ENCODE results near the gene TBL1X.

Gene TBL1X

DNA sequence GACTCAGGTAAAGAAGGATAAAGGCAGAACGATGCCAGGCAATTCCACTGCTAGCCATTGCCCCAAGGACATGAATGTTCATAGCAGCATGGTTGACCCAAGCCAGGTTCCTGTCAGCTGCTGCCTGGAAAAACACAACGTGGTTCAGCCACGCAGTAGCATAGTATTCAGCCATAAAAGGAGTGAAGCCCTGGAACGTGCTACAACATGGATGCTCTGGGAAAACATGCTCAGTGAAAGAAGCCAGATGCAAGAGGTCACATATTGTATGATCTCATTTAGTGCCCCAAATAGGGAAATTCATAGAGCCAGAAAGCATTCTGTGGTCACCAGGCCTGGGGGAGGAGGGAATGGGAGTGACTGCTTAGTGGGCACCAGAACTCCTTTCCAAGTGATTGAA is 170.9 kb downstream of the TBL1X start:
- no peak for DNase-seq

DNA sequence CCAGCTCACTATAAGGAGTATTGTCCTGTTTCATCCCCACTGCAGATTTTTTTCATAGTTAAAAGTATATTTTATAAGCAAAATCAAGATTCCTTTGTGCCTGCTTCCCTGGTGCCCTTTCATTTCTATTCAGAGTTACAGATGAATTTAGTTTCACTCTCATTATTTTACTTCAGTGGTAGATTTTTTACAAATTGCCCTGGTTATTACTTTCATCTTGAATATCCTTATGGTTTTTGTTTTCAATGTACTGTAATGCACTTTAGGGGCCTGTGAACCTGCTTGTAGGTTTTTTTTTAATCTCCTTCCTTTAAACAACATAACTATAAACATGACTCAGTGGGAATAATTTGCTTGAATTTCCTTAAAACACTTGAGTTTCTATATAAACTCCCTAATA is 174.0 kb downstream of the TBL1X start:
- no peak for DNase-seq

DNA sequence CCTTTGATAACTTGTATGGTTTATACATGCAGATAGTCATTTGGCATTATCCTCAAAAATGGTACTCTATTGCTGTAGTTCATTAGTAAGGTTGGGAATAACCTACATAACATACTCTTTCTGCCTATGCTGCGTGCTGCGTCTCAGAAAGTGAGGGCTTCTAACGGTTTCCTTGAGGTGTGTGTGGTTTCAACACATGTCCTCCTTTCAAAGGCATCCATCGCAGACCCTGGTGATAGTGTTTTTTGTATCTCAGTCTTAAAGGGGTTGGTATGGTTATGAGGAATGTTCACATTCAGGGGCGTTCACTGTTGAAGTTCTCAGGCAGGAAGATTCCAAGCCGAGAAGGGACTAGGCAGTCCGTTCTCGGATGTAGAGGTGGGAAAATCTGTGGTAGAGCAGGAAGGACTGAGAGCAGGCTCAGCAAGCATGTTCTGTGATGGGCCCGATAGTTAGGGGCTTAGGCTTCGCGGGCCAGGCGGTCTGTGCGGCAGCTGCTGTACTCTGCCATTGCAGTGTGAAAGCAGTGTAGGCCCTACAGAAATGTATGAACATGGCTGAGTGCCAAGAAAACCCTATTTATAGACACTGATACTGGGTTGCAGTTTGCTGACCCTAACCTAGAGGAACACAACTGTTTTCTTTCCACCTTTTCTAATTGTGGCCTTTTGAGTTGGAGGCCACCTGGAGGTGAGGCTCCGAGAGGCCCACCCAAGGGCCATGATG is 177.6 kb downstream of the TBL1X start:
- DNase-seq: no peak

DNA sequence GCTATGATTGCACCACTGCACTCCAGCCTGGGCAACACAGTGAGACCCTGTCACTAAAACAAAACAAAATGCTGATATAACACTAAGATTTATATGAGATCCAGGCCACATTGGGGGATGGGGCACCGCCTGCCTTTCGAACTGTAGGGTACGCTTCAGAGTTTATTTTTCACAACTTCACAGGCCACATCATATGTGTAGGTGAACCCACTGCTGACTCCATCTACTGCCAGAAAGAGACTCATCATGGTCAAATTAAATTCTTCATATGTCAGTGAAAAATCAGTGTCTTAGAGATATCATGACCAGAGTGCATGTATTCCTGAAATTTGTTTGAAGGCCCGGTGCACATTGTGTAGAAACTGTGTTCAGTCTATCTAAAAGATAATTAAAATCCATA is 178.9 kb downstream of the TBL1X start:
- DNase-seq: no peak

DNA sequence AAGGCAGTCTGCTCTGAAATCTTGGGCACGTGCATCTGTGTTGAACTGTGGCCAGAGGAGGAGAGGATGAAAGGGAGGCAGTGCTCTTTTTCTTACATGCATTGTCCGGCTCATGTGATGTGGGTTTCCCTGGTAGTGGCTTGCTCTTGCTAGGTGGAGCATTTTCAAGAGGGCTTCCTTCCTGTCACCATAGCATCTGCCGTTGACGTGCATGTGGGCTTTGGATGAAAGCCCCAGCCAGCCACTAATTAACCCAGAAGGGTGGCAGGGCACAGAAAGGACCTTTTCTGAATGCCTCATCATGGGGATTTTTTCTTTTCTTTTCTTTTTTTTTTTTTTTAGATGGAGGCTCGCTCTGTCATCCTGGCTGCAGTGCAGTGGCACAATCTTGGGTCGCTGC is 179.5 kb downstream of the TBL1X start:
- DNase-seq: no peak

DNA sequence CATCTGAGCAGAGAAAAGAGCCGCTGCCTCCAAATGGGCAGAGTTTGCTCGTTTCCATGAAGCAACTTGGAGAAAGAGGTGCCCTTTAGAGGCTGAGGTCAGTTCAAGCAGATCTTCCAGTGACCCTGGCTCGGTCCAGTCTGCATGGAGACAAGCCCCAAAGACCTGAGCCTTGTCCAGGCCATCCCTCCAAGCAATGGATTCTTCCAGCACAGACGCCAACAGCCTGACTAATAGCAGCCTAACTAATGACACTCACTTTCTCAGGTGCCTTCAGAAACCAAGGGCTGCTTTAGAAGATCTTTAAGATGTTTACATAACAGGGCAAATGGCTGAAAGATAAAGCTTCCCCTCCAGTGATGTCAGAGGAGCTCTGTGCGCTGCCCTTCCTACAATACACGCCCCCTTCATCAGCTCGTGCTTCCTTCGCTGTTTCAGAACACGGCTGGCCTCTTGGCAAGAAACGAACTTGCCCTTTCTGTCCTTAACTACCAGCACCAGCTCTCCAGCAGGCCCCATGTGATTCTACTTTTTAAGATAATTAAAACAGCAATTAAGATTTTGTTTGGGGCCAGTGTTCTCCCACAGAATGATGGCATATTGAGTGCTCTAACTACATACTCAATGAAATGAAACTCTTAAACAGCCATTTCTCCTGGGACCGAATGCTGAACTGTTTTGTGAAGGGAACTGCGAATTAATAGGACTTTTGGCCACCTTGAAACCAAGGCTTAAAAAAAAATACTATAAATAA is 181.8 kb downstream of the TBL1X start:
- no peak for DNase-seq

DNA sequence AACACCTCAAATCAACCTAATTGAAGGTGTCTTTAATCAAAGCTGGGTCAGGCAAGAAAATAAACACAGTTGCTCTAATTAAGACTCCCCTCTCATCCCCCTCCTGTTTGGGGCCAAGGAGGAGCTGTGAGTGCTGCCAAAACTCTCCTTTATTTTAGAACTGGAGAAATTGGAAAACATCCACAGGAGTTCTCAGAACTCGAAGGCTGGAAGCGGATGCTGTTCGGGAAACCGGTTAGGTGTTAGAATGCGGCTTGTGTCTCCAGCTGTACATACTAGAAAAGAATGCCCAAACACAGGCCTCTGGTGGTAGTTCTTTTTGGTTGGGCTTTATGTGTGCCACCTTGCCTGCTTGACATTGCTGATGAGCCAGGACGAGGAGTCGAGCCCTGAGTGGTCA is 182.6 kb downstream of the TBL1X start:
- DNase-seq: no peak

DNA sequence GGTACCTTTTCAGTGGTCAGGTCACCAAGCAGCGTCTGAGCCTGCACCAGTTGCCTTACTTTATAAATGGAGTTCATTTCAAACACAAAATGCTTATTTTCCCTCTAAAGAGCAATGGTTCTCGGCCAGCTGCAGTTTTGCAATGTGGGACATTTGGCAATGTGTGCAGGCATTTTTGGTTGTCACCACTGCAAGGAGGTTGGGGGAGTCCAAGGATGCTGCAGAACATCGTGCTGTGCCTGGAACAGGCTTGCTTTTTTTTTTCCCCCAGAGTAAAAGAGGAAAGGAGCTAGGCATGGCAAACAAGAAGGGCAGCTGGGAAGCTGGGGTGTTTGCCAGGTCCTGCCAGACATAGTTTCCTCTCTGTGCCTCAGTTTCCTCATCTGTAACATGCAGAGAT is 185.2 kb downstream of the TBL1X start:
- DNase-seq: no peak

DNA sequence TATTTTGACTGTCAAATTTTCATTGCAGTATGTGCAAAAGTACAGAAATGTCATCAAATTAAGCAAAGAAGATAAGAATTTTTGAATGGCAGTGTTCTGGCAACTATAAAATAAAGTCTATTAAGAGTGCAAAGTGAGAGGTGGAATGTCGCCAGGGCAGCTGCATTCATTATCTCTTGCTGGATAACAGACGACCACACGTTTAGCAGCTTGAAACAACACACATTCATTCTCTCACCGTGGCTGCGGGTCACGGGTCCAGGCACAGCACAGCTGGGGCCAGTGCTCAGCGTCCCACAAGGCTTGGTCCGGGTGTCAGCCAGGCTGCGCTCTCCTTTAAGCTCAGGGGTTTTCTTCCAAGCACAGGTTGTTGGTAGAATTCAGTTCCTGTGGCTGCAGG is 186.9 kb downstream of the TBL1X start:
- no peak for DNase-seq

DNA sequence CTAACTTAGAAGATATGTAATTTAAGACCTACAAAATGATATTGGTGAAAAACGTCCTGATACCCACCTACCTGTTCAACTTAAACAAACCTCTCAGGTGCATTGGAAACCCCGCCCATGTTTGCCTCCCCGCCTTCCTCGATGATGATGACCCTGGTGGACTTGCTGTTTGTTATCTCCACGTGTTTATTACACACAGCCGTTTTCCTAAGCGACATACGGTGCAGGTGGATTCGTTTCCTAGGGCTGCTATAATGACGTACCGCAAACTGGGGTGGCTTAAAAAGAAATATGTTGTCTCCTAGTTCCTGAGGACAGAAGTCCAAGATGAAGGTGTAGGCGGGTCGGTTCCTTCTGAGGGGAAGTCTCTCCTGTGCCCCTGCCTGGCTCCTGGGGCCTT is 190.1 kb downstream of the TBL1X start:
- DNase-seq: no peak

DNA sequence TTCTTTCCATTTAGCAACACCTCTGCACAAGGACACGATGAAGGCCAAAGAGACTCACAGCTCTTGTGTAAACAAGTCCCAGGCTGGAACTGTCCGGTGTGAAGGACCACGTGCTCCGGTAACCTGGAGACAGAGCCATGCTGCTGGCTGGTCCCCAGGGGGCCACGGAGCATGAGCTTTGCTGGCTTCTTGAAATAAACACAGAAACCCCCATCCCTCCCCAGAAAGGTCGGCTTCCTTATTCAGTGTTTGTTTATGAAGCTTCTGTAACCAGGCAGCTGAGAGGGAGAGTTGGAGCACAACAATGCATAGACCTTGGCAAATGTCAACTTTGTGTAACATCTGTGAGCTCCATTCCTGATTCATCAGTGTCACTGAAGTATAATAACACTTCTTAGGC is 191.4 kb downstream of the TBL1X start:
- DNase-seq: no peak

DNA sequence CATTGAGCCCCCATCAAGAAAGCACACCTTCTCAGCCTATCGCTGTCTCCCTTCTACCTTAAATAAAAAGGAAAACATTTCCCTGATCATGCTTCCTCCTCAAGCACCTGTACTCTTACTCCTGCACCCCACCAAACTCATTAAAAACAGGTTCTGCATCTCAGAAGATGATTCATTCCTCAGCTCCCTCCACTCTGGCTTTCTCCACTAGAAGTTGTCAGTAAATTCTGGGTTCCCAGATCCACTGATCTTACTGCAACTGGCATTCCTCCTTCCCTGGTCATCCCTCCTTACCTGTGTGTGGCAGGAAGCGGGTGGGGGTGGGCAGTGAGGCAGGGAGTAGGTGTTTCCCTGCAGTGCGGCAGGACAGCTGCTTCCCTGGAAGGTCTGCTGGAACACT is 192.0 kb downstream of the TBL1X start:
- DNase-seq: no peak

DNA sequence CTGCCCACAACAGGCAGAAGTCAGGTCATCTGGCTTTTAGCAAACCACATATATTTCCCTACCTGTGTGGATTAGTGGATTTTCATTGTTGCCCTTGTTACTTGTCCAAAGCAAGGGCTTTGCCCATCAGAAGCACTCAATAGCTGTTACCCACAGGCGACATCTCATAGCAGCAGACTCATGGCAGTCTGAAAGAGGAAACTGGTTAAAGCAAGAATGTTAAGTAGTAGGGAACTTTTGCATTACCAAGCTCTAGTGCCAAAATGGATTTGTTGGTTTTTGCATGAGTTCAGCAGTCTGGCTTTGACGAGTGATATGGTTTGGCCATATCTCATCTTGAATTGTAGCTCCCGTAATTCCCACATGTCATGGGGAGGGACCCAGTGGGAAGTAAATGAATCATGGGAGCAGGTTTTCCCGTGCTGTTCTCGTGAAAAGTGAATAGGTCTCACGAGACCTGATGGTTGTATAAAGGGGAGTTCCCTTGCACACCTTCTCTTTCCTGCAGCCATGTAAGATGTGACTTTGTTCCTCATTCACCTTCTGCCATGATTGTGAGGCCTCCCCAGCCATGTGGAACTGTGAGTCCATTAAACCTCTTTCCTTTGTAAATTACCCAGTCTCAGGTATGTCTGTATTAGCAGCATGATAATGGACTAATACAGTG is 192.9 kb downstream of the TBL1X start:
- DNase-seq: no peak

DNA sequence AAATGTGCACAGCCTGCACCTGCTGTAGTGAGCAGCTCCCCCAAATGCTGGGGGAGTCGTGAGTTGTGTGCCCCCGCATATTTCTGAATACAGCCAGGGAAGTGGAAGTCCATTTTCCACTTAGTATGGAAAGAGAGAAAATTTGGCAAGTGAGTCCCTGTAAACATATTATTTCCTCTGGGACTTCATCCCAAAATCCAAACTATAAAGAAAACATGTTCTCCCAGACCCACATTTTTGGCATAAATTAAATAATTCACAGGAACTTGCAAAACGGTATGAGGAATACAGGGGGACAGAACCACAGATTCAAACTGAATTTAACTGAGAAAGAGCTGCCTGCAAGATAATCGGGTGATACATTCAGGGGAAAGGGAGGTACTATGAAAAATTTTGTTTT is 193.6 kb downstream of the TBL1X start:
- DNase-seq: no peak

DNA sequence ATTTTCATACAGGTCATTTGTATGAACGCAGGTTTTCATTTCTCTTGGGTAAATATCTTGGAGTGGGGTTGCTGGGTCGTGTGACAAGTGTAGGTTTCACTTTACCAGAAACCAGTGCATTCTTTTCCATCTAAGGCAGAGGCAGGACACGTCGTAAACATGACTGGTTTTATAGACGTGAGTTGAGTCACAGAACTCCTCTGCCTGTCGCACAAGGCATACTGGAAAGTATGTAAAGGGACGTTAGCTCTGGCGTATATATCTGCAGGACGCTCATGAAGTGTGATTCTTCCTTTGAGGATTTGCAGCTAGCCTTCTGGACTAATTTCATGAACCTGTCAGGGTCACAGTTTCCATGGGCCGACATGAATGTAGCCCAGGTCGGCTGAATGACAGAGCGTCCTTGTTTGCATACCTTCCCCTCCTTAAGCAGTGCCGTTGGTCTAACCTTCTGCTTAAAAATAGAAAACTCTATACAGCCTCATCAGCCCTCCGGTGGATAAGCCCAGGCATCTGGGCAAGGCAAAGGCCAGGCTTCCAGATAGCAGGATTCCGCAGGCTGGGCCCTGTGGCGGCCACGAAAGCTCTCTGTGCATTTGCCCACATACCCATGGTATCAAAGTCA is 194.8 kb downstream of the TBL1X start:
- no peak for DNase-seq

DNA sequence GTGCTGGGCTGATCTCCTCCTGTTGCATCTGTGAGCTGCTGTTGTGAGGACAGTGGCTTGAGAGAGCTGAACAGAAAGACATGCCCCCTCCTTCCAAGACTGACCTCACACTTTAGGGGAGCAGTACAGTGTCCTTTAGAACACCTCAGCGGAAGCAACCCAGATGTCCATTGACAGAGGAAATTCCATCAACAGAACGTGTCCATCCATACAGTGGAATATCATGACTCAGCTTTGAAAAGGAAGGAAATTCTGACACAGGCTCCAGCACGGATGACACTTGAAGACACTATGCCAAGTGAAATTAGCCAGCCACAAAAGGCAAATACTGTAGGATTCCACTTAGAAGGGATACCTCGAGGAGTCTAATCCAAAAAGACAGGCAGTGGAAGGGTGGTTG is 197.3 kb downstream of the TBL1X start:
- DNase-seq: no peak

DNA sequence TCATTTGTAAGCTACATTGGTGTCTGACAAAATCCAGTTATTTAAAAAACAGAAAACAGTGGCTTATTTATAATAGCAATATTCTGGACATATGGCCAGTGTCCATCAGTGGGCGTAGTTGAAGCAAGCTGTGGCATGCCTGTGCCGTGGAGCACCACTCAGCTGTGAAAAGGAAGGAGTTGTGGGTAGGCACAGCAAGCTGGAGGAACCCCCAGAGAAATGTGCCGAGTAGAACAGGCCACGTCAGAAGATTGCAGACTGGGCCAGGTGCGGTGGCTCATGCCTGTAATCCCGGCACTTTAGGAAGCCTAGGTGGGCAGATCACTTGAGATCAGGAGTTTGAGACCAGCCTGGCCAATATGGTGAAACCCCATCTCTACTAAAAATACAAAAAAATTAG is 198.4 kb downstream of the TBL1X start:
- no peak for DNase-seq

DNA sequence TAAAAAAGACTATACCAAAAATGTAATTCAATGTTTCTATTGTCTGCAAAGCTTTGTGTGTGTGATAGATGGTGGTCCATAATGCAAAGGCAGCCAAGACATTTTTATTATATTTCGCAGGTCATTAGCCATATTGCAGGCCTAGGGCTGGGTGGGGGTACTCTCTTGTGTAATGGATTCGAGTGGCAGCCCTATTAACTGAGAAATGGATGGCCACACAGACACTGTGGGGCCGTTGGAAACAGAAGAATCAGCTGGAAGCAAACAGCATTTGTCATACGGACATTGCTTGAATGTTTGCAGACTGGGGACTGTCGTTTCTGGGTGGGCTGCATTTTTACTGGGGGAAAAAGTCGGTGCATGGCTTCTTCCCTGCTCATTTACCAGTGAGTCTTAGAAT is 199.4 kb downstream of the TBL1X start:
- DNase-seq: no peak

DNA sequence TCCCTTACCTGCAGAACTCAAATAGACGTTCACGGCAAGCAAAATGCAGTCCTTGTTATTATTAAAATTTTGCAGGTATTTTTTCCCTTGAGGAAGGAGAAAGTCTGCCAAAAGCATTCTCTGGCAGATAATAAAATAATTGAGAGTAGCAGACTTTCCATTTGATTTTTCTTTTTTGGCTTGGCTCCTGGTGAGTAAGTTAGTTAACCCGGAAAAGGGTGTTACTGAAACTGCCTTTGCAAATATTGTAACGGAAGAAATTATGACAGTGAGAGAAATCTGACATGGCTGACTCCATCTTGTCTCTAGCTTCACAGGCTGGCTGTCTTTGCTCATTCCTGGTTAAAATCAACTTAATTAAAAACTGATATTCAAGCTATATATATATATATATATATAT is 200.3 kb downstream of the TBL1X start:
- no peak for DNase-seq

DNA sequence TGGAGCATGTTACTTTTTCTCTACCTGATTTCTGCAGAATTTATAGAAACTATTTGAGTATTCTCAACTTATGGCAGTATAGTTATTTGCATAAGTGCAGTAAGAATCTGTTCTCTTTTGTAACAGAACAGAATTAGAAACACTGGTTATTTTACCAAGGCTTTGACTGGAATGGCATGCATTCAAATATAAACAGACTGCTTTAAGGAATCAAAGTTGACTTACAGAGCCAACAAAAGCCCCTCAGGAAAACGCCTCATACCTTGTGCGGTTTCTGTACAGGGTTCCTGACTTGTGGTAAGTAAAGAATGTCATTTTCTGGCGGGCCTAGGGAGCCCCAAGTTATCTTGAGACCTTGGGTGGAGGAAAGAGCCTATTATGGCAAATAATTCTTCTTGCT is 203.7 kb downstream of the TBL1X start:
- DNase-seq: no peak

DNA sequence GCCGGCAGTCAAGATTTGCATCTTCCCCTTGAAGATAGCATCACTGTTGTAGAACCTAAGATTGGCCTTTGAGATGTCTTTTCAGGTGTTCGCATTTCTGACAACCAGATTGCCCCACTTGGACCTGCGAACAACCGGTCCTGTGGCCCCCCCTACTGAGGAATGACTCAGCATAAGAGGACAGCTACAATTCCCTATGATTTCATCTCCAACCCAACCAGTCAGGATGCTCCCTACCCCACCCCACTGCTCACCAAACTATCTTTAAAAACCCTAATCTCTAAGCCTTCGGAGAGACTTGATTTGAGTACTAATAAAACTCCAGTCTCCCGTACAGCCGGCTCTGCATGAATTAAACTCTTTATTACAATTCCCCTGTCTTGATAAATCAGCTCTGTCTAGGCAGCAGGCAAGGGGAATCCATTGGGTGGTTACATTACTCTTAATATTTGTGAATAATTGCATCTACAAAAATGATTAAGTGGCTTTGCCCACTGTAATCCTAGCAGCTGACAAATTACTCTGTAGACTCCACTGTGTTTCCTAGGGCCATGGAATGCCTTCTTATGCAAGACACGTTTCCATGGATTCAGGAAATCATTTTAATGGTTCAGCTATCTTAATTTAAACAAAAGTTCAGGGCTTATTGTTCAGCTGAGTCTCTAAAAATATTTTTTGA is 205.4 kb downstream of the TBL1X start:
- no peak for DNase-seq

DNA sequence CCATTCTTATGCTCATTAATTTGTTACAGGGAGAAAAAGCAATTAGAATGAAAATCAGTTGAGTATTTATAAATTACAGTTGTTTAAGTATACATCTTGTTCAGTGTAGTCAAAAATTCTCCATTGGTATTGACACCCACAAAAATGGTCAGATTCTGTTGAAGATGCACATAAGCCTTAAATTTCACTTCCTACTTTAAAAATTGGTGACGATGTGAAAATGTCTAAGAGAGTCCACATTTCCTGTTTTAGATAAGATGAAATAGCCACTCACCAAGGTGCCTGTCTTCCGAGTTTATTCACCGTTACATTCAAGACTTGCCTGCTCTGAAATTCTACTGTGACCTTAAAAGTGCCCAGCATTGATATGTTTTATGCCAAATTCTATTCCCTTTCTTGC is 207.1 kb downstream of the TBL1X start:
- no peak for DNase-seq

DNA sequence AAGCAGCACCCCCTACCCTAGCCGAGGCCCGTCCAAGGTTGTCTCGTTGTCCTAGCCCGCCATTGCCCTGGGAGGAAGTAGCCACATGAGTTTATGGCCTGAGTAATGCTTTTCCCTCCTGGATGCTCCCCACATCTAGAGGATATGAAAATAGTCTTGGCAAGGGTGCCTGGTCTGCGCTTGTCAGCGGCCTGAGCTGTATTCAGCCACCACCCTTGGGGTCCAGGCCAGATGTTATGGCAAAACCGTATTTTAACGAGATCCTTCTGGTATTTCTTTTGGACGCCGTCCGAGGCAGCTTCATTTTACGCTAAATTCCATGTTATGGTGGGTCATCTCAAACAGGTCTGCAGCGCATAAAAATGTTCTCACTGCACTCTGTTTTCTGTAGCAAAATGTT is 211.4 kb downstream of the TBL1X start:
- DNase-seq: no peak
